ENCODE data around the gene LAGE3.

DNA sequence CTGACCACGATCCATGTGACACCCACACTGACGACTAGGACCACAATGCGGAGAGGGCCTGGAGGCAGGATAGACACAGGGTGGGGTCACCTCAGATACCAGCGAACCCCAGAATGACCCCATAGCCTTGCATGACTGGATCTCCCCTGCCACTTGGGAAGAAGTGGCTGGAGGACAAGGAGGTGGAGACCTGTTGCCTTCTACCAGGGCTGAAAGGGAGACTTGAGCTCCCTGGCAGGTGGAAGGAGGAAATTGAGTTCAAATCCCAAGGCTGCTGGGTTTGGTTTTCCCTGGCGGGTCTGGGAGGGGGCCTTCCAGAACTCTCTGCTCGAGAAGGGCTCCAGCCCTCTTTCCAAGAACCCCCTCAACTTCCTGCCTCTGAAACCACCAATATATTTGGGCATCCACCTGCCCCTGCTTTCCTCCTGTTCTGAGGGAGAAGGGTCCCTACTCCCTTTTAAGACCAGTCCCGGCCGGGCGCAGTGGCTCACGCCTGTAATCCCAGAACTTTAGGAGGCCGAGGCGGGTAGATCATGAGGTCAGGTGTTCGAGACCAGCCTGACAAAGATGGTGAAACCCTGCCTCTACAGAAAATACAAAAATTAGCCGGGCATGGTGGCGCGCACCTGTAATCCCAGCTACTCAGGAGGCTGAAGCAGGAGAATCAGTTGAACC lies 33.9 kb upstream of the LAGE3 start:
- TF ChIP-seq, protein P1, sequence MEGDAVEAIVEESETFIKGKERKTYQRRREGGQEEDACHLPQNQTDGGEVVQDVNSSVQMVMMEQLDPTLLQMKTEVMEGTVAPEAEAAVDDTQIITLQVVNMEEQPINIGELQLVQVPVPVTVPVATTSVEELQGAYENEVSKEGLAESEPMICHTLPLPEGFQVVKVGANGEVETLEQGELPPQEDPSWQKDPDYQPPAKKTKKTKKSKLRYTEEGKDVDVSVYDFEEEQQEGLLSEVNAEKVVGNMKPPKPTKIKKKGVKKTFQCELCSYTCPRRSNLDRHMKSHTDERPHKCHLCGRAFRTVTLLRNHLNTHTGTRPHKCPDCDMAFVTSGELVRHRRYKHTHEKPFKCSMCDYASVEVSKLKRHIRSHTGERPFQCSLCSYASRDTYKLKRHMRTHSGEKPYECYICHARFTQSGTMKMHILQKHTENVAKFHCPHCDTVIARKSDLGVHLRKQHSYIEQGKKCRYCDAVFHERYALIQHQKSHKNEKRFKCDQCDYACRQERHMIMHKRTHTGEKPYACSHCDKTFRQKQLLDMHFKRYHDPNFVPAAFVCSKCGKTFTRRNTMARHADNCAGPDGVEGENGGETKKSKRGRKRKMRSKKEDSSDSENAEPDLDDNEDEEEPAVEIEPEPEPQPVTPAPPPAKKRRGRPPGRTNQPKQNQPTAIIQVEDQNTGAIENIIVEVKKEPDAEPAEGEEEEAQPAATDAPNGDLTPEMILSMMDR (IDR thresholded peaks at IDR 0.05; ENCODE audit: insufficient read depth, low read depth, low read length), result no peak
- no peak for TF ChIP-seq EZH2 (IDR thresholded peaks at IDR 0.05; ENCODE audit: insufficient read depth, low read length)
